ENCODE measurements around the gene KITLG.

The KITLG gene

DNA sequence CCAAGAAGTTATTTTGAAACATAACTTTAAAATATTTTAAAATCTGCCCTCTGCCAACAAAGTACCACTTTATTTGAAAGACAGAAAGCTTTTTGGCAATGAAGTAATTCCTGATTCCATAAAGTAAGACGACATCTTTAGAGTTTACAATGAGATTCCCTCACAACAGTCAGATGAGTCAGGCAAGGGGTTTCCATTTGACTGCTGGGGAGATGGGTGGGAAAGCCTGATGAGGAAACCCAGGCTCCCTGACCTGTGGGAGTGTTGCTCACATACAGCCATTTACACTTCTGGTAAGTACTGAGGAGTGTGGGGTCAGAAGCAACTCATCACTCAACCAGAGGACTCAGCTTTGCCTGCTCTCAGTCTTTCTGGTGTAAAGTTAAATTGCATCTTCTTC lies 10.2 kb downstream of the KITLG start:
- TF ChIP-seq, protein P1, sequence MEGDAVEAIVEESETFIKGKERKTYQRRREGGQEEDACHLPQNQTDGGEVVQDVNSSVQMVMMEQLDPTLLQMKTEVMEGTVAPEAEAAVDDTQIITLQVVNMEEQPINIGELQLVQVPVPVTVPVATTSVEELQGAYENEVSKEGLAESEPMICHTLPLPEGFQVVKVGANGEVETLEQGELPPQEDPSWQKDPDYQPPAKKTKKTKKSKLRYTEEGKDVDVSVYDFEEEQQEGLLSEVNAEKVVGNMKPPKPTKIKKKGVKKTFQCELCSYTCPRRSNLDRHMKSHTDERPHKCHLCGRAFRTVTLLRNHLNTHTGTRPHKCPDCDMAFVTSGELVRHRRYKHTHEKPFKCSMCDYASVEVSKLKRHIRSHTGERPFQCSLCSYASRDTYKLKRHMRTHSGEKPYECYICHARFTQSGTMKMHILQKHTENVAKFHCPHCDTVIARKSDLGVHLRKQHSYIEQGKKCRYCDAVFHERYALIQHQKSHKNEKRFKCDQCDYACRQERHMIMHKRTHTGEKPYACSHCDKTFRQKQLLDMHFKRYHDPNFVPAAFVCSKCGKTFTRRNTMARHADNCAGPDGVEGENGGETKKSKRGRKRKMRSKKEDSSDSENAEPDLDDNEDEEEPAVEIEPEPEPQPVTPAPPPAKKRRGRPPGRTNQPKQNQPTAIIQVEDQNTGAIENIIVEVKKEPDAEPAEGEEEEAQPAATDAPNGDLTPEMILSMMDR (IDR thresholded peaks at IDR 0.05; ENCODE audit: control insufficient read depth, extremely low read depth, insufficient read depth), result no peak
- H3K4me3 ChIP-seq (ENCODE audit: low read depth, low read length), result no peak overlapping the region
- no peak for DNase-seq (ENCODE audit: low read depth)

DNA sequence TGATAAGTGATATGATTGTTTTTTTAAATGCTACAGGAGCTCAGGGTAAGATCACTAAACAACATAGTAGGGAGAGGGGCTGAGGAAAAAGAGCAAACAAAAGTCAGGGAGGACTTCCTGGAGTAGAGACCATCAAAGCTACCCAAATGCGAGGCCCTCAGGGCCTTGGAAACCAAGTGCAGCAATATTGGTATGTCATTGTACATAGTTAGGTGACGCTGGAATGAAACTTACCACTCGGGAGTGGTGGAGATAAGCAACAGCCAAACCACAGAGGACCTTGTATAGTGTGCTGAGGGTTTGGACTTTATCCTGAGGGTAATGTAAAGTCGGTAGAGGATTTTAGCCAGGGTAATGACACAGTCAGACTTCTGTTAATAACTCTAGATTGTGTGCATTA lies 13.8 kb downstream of the KITLG start:
- H3K4me3 ChIP-seq (ENCODE audit: low read depth, low read length), result no peak overlapping the region
- TF ChIP-seq, protein P1 (IDR thresholded peaks at IDR 0.05; ENCODE audit: control insufficient read depth, extremely low read depth, insufficient read depth), result no peak
- no peak for DNase-seq (ENCODE audit: low read depth)

GRCh38 chr12:88562846-88563582 lies 17.3 kb downstream of the KITLG start:
- no peak for DNase-seq (ENCODE audit: low read depth)
- TF ChIP-seq, protein P1 (IDR thresholded peaks at IDR 0.05; ENCODE audit: control insufficient read depth, extremely low read depth, insufficient read depth), result no peak
- H3K4me3 ChIP-seq (ENCODE audit: low read depth, low read length), result no peak overlapping the region

- H3K4me3 ChIP-seq (ENCODE audit: low read depth, low read length), result no peak overlapping the region
- TF ChIP-seq, protein P1 (IDR thresholded peaks at IDR 0.05; ENCODE audit: control insufficient read depth, extremely low read depth, insufficient read depth), result no peak
- DNase-seq (ENCODE audit: low read depth), result no peak
These were observed 18.1 kb downstream of the KITLG start for GRCh38 chr12:88562151-88562550.

DNA sequence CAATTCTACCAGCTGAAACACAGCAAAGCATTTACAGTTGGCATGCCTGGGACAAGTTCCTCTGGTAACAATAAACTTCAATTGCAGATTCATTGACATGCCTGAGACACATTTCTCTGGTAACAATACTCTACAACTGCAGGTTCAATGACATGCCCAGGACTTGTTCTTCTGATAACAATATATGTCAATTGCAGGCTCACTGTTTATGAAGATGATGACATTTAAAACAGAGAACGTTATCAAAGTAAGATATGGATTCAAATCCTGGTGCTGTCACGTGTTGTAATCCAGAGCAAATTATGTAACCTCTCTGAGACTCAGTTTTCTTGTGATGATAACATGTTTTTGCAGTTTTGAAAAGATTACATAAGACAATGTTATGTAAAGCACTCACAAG lies 20.5 kb downstream of the KITLG start:
- DNase-seq (ENCODE audit: low read depth), result no peak
- H3K4me3 ChIP-seq (ENCODE audit: low read depth, low read length), result no peak overlapping the region
- TF ChIP-seq, protein P1 (IDR thresholded peaks at IDR 0.05; ENCODE audit: control insufficient read depth, extremely low read depth, insufficient read depth), result no peak

DNA sequence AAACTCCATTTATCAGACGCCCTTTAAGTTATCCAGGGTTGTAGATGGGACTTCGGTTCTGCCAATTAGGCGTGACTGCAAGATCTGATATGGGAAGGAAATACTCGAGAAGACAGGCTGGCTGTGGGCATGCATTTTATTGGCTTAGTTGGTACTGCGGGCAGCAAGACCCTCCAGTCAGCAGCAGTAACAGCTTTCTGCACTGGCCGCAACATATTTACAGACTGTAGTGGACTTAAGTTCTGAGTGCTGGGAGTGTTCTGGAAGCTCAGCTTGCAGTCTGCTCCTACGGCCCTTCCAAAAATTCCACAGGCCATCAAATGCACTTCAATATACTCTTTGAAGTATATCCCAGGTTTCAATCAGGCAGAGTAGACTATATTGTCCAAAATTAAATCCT lies 21.1 kb downstream of the KITLG start:
- no peak for DNase-seq (ENCODE audit: low read depth)
- no peak overlapping the region for H3K4me3 ChIP-seq (ENCODE audit: low read depth, low read length)
- TF ChIP-seq, protein P1 (IDR thresholded peaks at IDR 0.05; ENCODE audit: control insufficient read depth, extremely low read depth, insufficient read depth), result no peak

- H3K4me3 ChIP-seq (ENCODE audit: low read depth, low read length), result no peak overlapping the region
- TF ChIP-seq, protein P1 (IDR thresholded peaks at IDR 0.05; ENCODE audit: control insufficient read depth, extremely low read depth, insufficient read depth), result no peak
- DNase-seq (ENCODE audit: low read depth), result no peak
These were observed 21.9 kb downstream of the KITLG start for GRCh38 chr12:88558340-88558867.

Data from LNCaP clone FGC (cell line).